ENCODE results near the gene CNOT4. TPM values are rescaled to one million over a fixed set of nuclear protein-coding genes. Genes with fewer than 3 reads are reported as not detected.

CNOT4 gene
- total and polyA plus RNA-seq, 10 of the 15 experiments (the other 5 are each of a cell fraction or from before 2014, with no cell fraction given) = 9.4 to 29.6 (median 16.6) TPM

GRCh38 chr7:135405969-135406368 is 103.9 kb downstream of the CNOT4 start:
- POLR2A ChIA-PET = interaction anchor here (0.5 to 0.6 kb wide), 2 partner anchors 20 to 86 kb away, joined by 3 to 4 read pairs; no protein-coding TSS in a partner anchor
- CTCF ChIA-PET = interaction anchor here (0.9 to 1.7 kb wide), 2 partner anchors 9 to 94 kb away, joined by 3 to 4 read pairs; no protein-coding TSS in a partner anchor
- no peak for TF ChIP-seq PAX5 (IDR thresholded peaks at IDR 0.05; ENCODE audit: borderline replicate concordance, low read depth, low read length)
- no peak for TF ChIP-seq RCOR1 (conservative IDR thresholded peaks at IDR 0.05; ENCODE audit: low read depth, low read length)
- no peak for TF ChIP-seq ZZZ3 (IDR thresholded peaks at IDR 0.05; ENCODE audit: control insufficient read depth, insufficient read length, low read depth)
- TF ChIP-seq CEBPZ (IDR thresholded peaks at IDR 0.05; ENCODE audit: low read depth, low read length) = no peak
- TF ChIP-seq BRCA1 (IDR thresholded peaks at IDR 0.05; ENCODE audit: low read depth, low read length) = no peak
- no peak for TF ChIP-seq EP300 (IDR thresholded peaks at IDR 0.05; ENCODE audit: borderline replicate concordance in 1 of 2, control insufficient read depth in 1 of 2, low read depth in 2 of 2, low read length in 2 of 2)
- TF ChIP-seq EED (IDR thresholded peaks at IDR 0.05; ENCODE audit: low read depth) = no peak
- TF ChIP-seq MXI1 (IDR thresholded peaks at IDR 0.05; ENCODE audit: low read depth, low read length) = no peak
- TF ChIP-seq RFX5 (IDR thresholded peaks at IDR 0.05; ENCODE audit: low read depth, low read length) = no peak
- TF ChIP-seq JUNB (IDR thresholded peaks at IDR 0.05) = no peak
- no peak for TF ChIP-seq MAX (IDR thresholded peaks at IDR 0.05; ENCODE audit: low read depth, low read length)
- no peak for TF ChIP-seq ZNF687 (IDR thresholded peaks at IDR 0.05)
- no peak for TF ChIP-seq POU2F2 (IDR thresholded peaks at IDR 0.05; ENCODE audit: borderline replicate concordance, low read depth, low read length)
- TF ChIP-seq SMC3 (IDR thresholded peaks at IDR 0.05; ENCODE audit: borderline replicate concordance, low read length) = no peak
- no peak for TF ChIP-seq CEBPB (IDR thresholded peaks at IDR 0.05; ENCODE audit: borderline replicate concordance in 1 of 2, low read depth in 2 of 2, low read length in 2 of 2)
- peak; percentile 7 for DNase-seq (ENCODE audit: low read depth, low spot score)
- Histone ChIP-seq H3K36me3 (ENCODE audit: control insufficient read depth in 2 of 2, insufficient read depth in 2 of 2, low read length in 1 of 2) (peaks cover 0 to 1% of the 10 kb centered on the region in 2 experiments), H2AFZ (ENCODE audit: control insufficient read depth, low read depth, low read length) (no peak overlapping the region), H3K4me3 (no peak overlapping the region), H3K9me3 (replicated peaks; ENCODE audit: control insufficient read depth, insufficient read depth, low read length) (no peaks in the 10 kb centered on the region), H3K9ac (ENCODE audit: control insufficient read depth, insufficient read depth, low read length) (no peak overlapping the region), H3K4me1 (ENCODE audit: control insufficient read depth, insufficient read depth, low read length) (no peaks in the 10 kb centered on the region), H3K27me3 (replicated peaks in 1 of 2; ENCODE audit: control insufficient read depth in 2 of 2, insufficient read depth in 2 of 2, low read length in 1 of 2) (no peaks in the 10 kb centered on the region), H4K20me1 (ENCODE audit: control insufficient read depth, insufficient read depth) (no peaks in the 10 kb centered on the region), H3K27ac (ENCODE audit: control insufficient read depth, insufficient read depth) (no peak overlapping the region), H3K79me2 (ENCODE audit: control insufficient read depth, insufficient read depth, low read length) (no peaks in the 10 kb centered on the region), H3K4me2 (ENCODE audit: control insufficient read depth, insufficient read depth) (no peak overlapping the region)
- in situ Hi-C loops (cut with MboI) = no loop called here
- SMC1A ChIA-PET (ENCODE audit: uncharacterized antibody, unreplicated experiment) = interaction anchor here (0.9 to 1.4 kb wide), 2 partner anchors 8 to 10 kb away, joined by 4 to 5 read pairs; no protein-coding TSS in a partner anchor
- ATAC-seq = no peak
- WGBS (ENCODE audit: insufficient coverage, insufficient replicate concordance, low lambda C conversion rate, missing lambda C conversion rate) = 50% methylated on average over 2 of the region's 2 CpGs
- intact Hi-C loops (cut with micrococcal nuclease; ENCODE audit: unreplicated experiment) = no loop called here
- no TSS peak for BruUV-seq (replicated peaks)
- RAD21 ChIA-PET (ENCODE audit: unreplicated experiment) = no interaction called here
- no peak for FAIRE-seq

All from GM12878 (cell line).